HepG2 (cell line): ENCODE results near the gene BAG3. TPM values are rescaled to one million over a fixed set of nuclear protein-coding genes. Genes with fewer than 3 reads are reported as not detected.
A peak's percentile ranks its signal among the peaks of the same experiment; 100 is the strongest.

Source experiments
- CCAR2 ChIP-seq: fragments of 200-400 bp; formaldehyde crosslinking; optimal IDR thresholded peaks from 2 replicates; pipeline ENCODE3; 2018; ENCODE audit warnings: low read depth, mild to moderate bottlenecking, low read length, moderate library complexity
- ELF3 ChIP-seq: IDR thresholded peaks from 2 replicates; pipeline ENCODE4 v1.6.1; 2016; ENCODE audit warnings: missing genetic modification reagents, missing compliant biosample characterization
- FOXO1 ChIP-seq: sonication (generic); formaldehyde crosslinking; IDR thresholded peaks from 2 replicates; pipeline ENCODE4 v1.4.0; 2020; ENCODE audit warnings: missing genetic modification reagents
- GATAD1 ChIP-seq: IDR thresholded peaks from 2 replicates; pipeline ENCODE4 v1.6.1; 2016; ENCODE audit warnings: missing genetic modification reagents, missing compliant biosample characterization
- GATAD2A ChIP-seq: IDR thresholded peaks from 2 replicates; pipeline ENCODE4 v1.6.1; 2016
- HDAC2 ChIP-seq: sonication (generic); formaldehyde crosslinking; IDR thresholded peaks from 2 replicates; pipeline ENCODE4 v1.4.0; 2020; ENCODE audit warnings: missing genetic modification reagents
- KMT2B ChIP-seq: IDR thresholded peaks from 2 replicates; pipeline ENCODE4 v1.6.1; 2016; ENCODE audit warnings: missing genetic modification reagents, missing compliant biosample characterization
- SOX5 ChIP-seq: IDR thresholded peaks from 2 replicates; pipeline ENCODE4 v1.6.1; 2016; ENCODE audit warnings: borderline replicate concordance
- TARDBP ChIP-seq: sonication (generic); formaldehyde crosslinking; IDR thresholded peaks from 2 replicates; pipeline ENCODE4 v1.8.0; 2022; ENCODE audit warnings: mild to moderate bottlenecking, missing genetic modification reagents
- ZNF251 ChIP-seq: sonication (generic); formaldehyde crosslinking; IDR thresholded peaks from 2 replicates; pipeline ENCODE4 v1.9.0; 2021; ENCODE audit warnings: mild to moderate bottlenecking, missing genetic modification reagents
- polyA plus RNA-seq, 8 experiments: library from polyadenylated mRNA; depleted of rRNA in 3 of 8; stranded (reverse) in 7 of 8; unstranded in 1 of 8; fragments of >200 nt; fragmentation: Illumina TruSeq in 4 of 8; extraction: Trizol in 4 of 8; gene quantifications; 2 replicates each; pipeline versions ENCODE4 v1.2.1 to v1.2.3, GENCODE V29; 2011 to 2016; ENCODE audit warnings: low read depth in 4 of 8, missing spikeins in 1 of 8, mixed read lengths in 1 of 8; ENCODE audit not compliant: insufficient read depth in 1 of 8
- total RNA-seq, 5 experiments: library from RNA; depleted of rRNA; stranded (reverse); fragments of >200 nt; fragmentation: Illumina TruSeq; extraction: Trizol; gene quantifications; 2 replicates each; pipeline ENCODE4 v1.2.3, GENCODE V29; 2016; ENCODE audit warnings: low read depth in 1 of 5
- TF ChIP-seq, protein P1 (sequence below): IDR thresholded peaks from 2 replicates; pipeline ENCODE4 v1.6.1; 2018; ENCODE audit warnings: missing genetic modification reagents, mild to moderate bottlenecking, missing compliant biosample characterization
- TF ChIP-seq, protein P2 (sequence below): sonication (generic); formaldehyde crosslinking; IDR thresholded peaks from 2 replicates; pipeline ENCODE4 v1.5.0; 2020; ENCODE audit warnings: missing genetic modification reagents, mild to moderate bottlenecking, borderline replicate concordance
- TF ChIP-seq, protein P3 (sequence below): sonication (generic); formaldehyde crosslinking; IDR thresholded peaks from 2 replicates; pipeline ENCODE4 v1.4.0; 2020; ENCODE audit warnings: missing genetic modification reagents
- TF ChIP-seq, protein P4 (sequence below): sonication (generic); formaldehyde crosslinking; IDR thresholded peaks from 2 replicates; pipeline ENCODE4 v1.5.0; 2020; ENCODE audit warnings: mild to moderate bottlenecking, missing genetic modification reagents
- TF ChIP-seq, protein P5 (sequence below): IDR thresholded peaks from 2 replicates; pipeline ENCODE4 v1.6.1; 2016; ENCODE audit warnings: low read depth, control low read depth
- TF ChIP-seq, protein P6 (sequence below): IDR thresholded peaks from 2 replicates; pipeline ENCODE4 v1.6.1; 2012; ENCODE audit warnings: inconsistent platforms
- TF ChIP-seq, protein P7 (sequence below): sonication (generic); formaldehyde crosslinking; IDR thresholded peaks from 2 replicates; pipeline ENCODE4 v1.5.1; 2020; ENCODE audit warnings: mild to moderate bottlenecking, missing genetic modification reagents, moderate library complexity

BAG3 gene
- total and polyA plus RNA-seq, 2 of the 13 experiments (the other 11 are each of a cell fraction or from before 2014, with no cell fraction given): 2.9 to 6.7 TPM

DNA sequence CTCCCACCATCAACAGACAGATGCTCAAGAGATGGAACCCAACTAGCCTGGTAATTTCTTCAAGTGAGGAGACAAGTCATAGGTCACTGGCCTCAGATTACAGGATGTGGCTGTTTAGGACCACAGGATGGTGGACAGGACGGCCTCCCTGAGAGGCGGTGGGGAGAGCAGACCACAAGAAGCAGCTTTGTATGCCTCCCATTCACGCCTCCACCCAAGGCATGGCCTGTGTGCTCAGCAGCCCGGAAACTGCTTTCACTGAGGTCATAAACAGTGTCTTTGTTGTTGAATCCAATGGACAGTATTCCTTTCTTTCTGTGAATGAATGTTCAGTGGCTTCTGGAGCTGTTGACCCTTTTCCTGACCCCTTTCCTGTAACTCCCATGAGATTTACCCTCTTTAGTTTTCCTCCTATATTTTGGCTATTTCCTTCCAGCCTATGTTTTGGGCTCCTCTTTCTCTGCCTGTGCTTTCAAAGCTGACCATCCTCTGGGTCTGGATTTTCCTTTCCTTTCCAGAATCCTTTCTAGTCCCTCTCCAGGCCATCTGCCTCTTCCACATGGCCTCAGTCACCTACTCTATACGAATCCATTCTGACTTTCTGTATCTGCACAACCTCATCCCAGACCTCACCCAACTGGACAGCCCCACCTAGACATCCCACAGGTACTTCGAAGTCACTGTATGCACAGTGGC, 42.2 kb downstream of the BAG3 start (continued):
- TF ChIP-seq, protein P1, sequence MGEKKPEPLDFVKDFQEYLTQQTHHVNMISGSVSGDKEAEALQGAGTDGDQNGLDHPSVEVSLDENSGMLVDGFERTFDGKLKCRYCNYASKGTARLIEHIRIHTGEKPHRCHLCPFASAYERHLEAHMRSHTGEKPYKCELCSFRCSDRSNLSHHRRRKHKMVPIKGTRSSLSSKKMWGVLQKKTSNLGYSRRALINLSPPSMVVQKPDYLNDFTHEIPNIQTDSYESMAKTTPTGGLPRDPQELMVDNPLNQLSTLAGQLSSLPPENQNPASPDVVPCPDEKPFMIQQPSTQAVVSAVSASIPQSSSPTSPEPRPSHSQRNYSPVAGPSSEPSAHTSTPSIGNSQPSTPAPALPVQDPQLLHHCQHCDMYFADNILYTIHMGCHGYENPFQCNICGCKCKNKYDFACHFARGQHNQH (CRISPR knock-in tag): no peak
- TF ChIP-seq, protein P2, sequence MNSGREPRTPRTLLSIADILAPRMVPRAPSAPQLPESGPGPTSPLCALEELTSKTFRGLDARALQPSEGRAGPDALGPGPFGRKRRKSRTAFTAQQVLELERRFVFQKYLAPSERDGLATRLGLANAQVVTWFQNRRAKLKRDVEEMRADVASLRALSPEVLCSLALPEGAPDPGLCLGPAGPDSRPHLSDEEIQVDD (CRISPR knock-in tag): no peak
- no peak for TF ChIP-seq GATAD1 (CRISPR knock-in tag)
- peak; percentile 53; the same call in 1 of the 2 replicates for TF ChIP-seq ELF3 (CRISPR knock-in tag)
- TF ChIP-seq, protein P3, sequence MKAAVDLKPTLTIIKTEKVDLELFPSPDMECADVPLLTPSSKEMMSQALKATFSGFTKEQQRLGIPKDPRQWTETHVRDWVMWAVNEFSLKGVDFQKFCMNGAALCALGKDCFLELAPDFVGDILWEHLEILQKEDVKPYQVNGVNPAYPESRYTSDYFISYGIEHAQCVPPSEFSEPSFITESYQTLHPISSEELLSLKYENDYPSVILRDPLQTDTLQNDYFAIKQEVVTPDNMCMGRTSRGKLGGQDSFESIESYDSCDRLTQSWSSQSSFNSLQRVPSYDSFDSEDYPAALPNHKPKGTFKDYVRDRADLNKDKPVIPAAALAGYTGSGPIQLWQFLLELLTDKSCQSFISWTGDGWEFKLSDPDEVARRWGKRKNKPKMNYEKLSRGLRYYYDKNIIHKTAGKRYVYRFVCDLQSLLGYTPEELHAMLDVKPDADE: no peak
- no peak for TF ChIP-seq CCAR2
- TF ChIP-seq, protein P4, sequence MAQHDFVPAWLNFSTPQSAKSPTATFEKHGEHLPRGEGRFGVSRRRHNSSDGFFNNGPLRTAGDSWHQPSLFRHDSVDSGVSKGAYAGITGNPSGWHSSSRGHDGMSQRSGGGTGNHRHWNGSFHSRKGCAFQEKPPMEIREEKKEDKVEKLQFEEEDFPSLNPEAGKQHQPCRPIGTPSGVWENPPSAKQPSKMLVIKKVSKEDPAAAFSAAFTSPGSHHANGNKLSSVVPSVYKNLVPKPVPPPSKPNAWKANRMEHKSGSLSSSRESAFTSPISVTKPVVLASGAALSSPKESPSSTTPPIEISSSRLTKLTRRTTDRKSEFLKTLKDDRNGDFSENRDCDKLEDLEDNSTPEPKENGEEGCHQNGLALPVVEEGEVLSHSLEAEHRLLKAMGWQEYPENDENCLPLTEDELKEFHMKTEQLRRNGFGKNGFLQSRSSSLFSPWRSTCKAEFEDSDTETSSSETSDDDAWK (CRISPR knock-in tag): no peak
- 0 out of 2 replicates have a peak, but pooled peaks have one; percentile 28 for TF ChIP-seq HDAC2 (CRISPR knock-in tag)
- TF ChIP-seq GATAD2A (CRISPR knock-in tag): 0 out of 2 replicates have a peak, but pooled peaks have one; percentile 11
- peak; percentile 67; the same call in 1 of the 2 replicates for TF ChIP-seq SOX5 (CRISPR knock-in tag)
- TF ChIP-seq, protein P5, sequence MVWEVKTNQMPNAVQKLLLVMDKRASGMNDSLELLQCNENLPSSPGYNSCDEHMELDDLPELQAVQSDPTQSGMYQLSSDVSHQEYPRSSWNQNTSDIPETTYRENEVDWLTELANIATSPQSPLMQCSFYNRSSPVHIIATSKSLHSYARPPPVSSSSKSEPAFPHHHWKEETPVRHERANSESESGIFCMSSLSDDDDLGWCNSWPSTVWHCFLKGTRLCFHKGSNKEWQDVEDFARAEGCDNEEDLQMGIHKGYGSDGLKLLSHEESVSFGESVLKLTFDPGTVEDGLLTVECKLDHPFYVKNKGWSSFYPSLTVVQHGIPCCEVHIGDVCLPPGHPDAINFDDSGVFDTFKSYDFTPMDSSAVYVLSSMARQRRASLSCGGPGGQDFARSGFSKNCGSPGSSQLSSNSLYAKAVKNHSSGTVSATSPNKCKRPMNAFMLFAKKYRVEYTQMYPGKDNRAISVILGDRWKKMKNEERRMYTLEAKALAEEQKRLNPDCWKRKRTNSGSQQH (CRISPR knock-in tag): no peak
- TF ChIP-seq, protein P6, sequence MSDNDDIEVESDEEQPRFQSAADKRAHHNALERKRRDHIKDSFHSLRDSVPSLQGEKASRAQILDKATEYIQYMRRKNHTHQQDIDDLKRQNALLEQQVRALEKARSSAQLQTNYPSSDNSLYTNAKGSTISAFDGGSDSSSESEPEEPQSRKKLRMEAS: peak; percentile 38; the same call in 1 of the 2 replicates
- 0 out of 2 replicates have a peak, but pooled peaks have one; percentile 19 for TF ChIP-seq TARDBP (CRISPR knock-in tag)
- TF ChIP-seq ZNF251: no peak
- TF ChIP-seq KMT2B (CRISPR knock-in tag): no peak
- peak; percentile 49; the same call in 1 of the 2 replicates for TF ChIP-seq FOXO1 (CRISPR knock-in tag)
- TF ChIP-seq, protein P7, sequence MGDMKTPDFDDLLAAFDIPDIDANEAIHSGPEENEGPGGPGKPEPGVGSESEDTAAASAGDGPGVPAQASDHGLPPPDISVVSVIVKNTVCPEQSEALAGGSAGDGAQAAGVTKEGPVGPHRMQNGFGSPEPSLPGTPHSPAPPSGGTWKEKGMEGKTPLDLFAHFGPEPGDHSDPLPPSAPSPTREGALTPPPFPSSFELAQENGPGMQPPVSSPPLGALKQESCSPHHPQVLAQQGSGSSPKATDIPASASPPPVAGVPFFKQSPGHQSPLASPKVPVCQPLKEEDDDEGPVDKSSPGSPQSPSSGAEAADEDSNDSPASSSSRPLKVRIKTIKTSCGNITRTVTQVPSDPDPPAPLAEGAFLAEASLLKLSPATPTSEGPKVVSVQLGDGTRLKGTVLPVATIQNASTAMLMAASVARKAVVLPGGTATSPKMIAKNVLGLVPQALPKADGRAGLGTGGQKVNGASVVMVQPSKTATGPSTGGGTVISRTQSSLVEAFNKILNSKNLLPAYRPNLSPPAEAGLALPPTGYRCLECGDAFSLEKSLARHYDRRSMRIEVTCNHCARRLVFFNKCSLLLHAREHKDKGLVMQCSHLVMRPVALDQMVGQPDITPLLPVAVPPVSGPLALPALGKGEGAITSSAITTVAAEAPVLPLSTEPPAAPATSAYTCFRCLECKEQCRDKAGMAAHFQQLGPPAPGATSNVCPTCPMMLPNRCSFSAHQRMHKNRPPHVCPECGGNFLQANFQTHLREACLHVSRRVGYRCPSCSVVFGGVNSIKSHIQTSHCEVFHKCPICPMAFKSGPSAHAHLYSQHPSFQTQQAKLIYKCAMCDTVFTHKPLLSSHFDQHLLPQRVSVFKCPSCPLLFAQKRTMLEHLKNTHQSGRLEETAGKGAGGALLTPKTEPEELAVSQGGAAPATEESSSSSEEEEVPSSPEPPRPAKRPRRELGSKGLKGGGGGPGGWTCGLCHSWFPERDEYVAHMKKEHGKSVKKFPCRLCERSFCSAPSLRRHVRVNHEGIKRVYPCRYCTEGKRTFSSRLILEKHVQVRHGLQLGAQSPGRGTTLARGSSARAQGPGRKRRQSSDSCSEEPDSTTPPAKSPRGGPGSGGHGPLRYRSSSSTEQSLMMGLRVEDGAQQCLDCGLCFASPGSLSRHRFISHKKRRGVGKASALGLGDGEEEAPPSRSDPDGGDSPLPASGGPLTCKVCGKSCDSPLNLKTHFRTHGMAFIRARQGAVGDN (CRISPR knock-in tag): peak; percentile 49
